HG03175 (cell line): ENCODE measurements around the gene RAP1GDS1.
"Not testable (repeated sequence)": the region's sequence is repeated elsewhere in the genome, so short reads cannot be mapped to it uniquely, and the experiment has no call there.

Experiments used
- ATAC-seq: cut with Tn5 transposase; IDR thresholded peaks from one replicate; pipeline ENCODE4 v1.9.1; 2021; ENCODE audit warnings: mild to moderate bottlenecking, moderate library complexity; ENCODE audit not compliant: unreplicated experiment

RAP1GDS1 gene

GRCh38 chr4:98345838-98346237, 84.7 kb downstream of the RAP1GDS1 start:
- no peak for ATAC-seq

- no peak for ATAC-seq
These were observed 91.2 kb downstream of the RAP1GDS1 start for GRCh38 chr4:98352396-98352795.

GRCh38 chr4:98352940-98353339, 91.8 kb downstream of the RAP1GDS1 start:
- no peak for ATAC-seq

- ATAC-seq: no peak
These were observed 97.6 kb downstream of the RAP1GDS1 start for GRCh38 chr4:98358630-98359248.

GRCh38 chr4:98359646-98360045, 98.5 kb downstream of the RAP1GDS1 start:
- ATAC-seq: no peak

GRCh38 chr4:98363431-98363830, 102.2 kb downstream of the RAP1GDS1 start:
- no peak for ATAC-seq

GRCh38 chr4:98366275-98366674, 105.1 kb downstream of the RAP1GDS1 start:
- not testable (repeated sequence) for ATAC-seq

GRCh38 chr4:98368000-98368399, 106.8 kb downstream of the RAP1GDS1 start:
- ATAC-seq: not testable (repeated sequence)

- no peak for ATAC-seq
These were observed 108.1 kb downstream of the RAP1GDS1 start for GRCh38 chr4:98369322-98369721.

- no peak for ATAC-seq
These were observed 113.5 kb downstream of the RAP1GDS1 start for GRCh38 chr4:98374643-98375042.

GRCh38 chr4:98377559-98377958, 116.4 kb downstream of the RAP1GDS1 start:
- no peak for ATAC-seq

- no peak for ATAC-seq
These were observed 120.1 kb downstream of the RAP1GDS1 start for GRCh38 chr4:98381306-98381705.

- ATAC-seq: peak; percentile 75
These were observed 122.4 kb downstream of the RAP1GDS1 start for GRCh38 chr4:98383431-98384106.

- no peak for ATAC-seq
These were observed 124.6 kb downstream of the RAP1GDS1 start for GRCh38 chr4:98385831-98386230.

GRCh38 chr4:98387345-98388026, 126.3 kb downstream of the RAP1GDS1 start:
- no peak for ATAC-seq

GRCh38 chr4:98394134-98394533, 132.9 kb downstream of the RAP1GDS1 start:
- ATAC-seq: no peak

- ATAC-seq: no peak
These were observed 138.7 kb downstream of the RAP1GDS1 start for GRCh38 chr4:98399915-98400314.

- no peak for ATAC-seq
These were observed 145.6 kb downstream of the RAP1GDS1 start for GRCh38 chr4:98406819-98407218.

- no peak for ATAC-seq
These were observed 150.5 kb downstream of the RAP1GDS1 start for GRCh38 chr4:98411731-98412130.

GRCh38 chr4:98416844-98417243, 155.7 kb downstream of the RAP1GDS1 start:
- no peak for ATAC-seq

- ATAC-seq: not testable (repeated sequence)
These were observed 159.0 kb downstream of the RAP1GDS1 start for GRCh38 chr4:98420151-98420550.

- ATAC-seq: no peak
These were observed 159.9 kb downstream of the RAP1GDS1 start for GRCh38 chr4:98421111-98421510.
